Epithelial cell of esophagus (primary cell): ENCODE measurements around the gene FUBP1.
A peak's percentile ranks its signal among the peaks of the same experiment; 100 is the strongest.

Source experiments
- DNase-seq: peaks from one replicate; pipeline ENCODE4 v3.0.0; 2010; ENCODE audit warnings: low read depth
- H3K4me3 ChIP-seq: 2 replicates; pipeline ENCODE4 v1.5.1; 2011; ENCODE audit warnings: mild to moderate bottlenecking, low read length, control low read depth
- CTCF ChIP-seq: IDR thresholded peaks from 2 replicates; pipeline ENCODE4 v1.5.1; 2011; ENCODE audit warnings: low read depth, mild to moderate bottlenecking, low read length, control low read depth, inconsistent platforms; ENCODE audit not compliant: insufficient read depth; ENCODE audit errors: missing control alignments

Gene FUBP1

GRCh38 chr1:78007677-78008341, 28.9 kb upstream of the FUBP1 start:
- no peak overlapping the region for H3K4me3 ChIP-seq
- no peak for DNase-seq
- no peak for TF ChIP-seq CTCF

DNA sequence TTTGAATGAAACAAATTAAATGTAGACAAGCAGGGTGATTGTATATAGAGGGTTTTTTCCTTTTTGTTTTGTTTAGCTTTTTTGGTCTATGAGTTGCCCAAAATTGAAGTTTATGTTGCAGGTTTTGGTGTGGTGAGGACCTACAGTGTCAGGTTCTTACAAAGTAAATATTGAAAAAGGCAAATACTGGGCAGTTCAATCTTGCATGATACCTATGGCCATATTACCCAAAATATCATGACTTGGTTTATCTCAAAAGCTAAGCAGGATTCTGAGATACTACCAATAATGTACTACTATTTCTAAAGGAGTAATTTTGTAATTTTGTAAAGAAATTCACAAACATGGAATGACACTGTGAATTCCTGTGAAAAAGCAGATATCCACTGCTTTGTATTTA, 27.6 kb upstream of the FUBP1 start:
- DNase-seq, result no peak
- H3K4me3 ChIP-seq, result peak overlapping the region; percentile 67
- no peak for TF ChIP-seq CTCF

DNA sequence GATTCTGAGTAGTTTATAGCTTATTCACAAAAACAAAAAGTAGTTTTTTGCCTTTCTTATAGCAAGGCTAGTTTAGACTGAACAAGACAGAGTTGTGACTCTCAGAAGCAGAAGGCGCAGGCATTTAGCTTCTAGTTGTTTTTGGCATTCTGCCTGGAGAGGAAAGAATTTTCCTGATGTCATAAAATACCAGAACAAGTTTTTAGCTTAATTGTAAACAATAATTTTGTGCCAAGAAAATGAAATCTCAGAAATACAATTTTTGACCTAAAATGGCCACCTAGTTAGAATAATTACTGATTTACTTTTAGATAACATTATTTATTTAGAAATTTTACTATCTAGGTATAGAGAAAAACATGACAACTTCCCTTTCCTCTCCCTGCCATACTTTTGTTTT, 26.9 kb upstream of the FUBP1 start:
- peak; percentile 80 for DNase-seq
- peak overlapping the region; percentile 67 for H3K4me3 ChIP-seq
- no peak for TF ChIP-seq CTCF

- no peak for TF ChIP-seq CTCF
- DNase-seq, result no peak
Observed at GRCh38 chr1:78005448-78005722, 26.5 kb upstream of the FUBP1 start.

DNA sequence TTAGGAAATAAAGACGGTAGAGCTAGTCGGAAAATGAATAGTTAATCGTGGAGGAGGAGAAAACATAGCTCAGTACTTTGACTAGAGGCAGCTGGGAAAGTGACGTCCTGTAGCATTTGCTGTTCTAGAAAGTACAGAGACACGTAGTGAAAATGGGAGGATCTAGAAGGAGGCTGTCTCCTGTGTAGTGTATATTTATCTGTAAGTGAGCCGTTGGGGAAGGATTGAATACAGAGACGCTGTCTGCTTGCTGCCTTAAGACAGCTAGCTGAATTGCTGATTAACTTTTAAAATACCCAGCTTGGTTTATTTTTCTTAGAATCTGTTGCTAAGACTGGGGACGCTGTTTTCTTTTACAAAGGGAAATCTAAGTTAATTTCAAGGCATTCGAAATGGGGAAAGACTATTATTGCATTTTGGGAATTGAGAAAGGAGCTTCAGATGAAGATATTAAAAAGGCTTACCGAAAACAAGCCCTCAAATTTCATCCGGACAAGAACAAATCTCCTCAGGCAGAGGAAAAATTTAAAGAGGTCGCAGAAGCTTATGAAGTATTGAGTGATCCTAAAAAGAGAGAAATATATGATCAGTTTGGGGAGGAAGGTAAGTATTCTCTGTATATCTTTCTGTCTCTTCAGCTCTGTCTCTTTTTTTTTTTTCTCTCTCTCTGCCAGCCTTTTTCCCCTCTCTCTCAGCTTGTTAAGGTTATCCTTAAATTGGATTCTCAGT, 26.0 kb upstream of the FUBP1 start, which contains the start of gene DNAJB4:
Gene DNAJB4, plus strand, starts transcription at position 221 of the 729 bp plus-strand sequence. Its CDS starts 172 bp downstream, at position 393.
- peak; percentile 97 for DNase-seq
- peak within 1 kb of the TSS; percentile 67 for H3K4me3 ChIP-seq
- no peak for TF ChIP-seq CTCF

More at GRCh38 chr1:78005448-78005722, 26.5 kb upstream of the FUBP1 start:
- H3K4me3 ChIP-seq, result peak overlapping the region; percentile 67

DNA sequence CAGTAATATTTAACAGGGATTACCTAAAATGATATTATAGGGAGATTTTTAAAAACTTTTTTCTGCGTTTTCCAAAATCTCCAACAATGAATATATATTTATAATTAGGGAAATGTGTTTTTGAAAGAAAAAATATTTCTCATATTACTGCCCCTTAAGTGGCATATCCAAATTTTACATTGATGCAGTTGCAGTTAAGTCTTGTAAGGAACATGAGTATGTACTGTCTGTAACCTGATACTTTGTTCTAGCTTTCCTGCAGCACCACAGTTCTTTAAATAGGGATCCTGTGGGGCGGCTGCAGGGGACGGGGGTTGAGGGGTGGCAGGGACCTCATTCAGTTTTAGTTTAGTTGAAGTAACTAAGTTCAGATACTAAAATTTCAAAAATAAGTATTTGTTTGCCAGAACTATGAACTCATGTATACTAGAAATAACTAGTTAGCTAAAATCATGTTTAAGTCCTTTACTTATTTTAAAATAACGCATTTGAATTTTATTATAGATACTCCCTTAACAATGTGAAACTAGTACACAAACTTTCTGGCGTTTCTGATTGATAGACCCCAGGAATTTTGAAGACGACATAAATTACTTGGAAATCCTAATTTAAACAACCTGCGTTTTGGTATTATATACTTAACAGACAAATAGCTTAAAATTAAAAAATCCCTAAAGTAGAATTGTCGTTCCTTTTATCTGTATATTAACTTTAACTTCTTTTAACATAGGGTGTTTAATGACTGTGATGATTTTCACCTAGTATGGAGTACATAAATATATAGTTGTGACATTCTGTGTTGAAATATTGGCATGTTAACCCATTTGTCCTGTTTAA, 25.2 kb upstream of the FUBP1 start:
- no peak for TF ChIP-seq CTCF
- peak; percentile 70 for DNase-seq
- H3K4me3 ChIP-seq, result peak overlapping the region; percentile 67
